ENCODE results near the gene LAMB3. TPM values are rescaled to one million over a fixed set of nuclear protein-coding genes. Genes with fewer than 3 reads are reported as not detected.

Gene LAMB3
- total RNA-seq, 3 donors from 2014 or later (not counting 1 experiment from before 2014, with no cell fraction given): 1.2 to 2.3 (median 1.4) TPM

DNA sequence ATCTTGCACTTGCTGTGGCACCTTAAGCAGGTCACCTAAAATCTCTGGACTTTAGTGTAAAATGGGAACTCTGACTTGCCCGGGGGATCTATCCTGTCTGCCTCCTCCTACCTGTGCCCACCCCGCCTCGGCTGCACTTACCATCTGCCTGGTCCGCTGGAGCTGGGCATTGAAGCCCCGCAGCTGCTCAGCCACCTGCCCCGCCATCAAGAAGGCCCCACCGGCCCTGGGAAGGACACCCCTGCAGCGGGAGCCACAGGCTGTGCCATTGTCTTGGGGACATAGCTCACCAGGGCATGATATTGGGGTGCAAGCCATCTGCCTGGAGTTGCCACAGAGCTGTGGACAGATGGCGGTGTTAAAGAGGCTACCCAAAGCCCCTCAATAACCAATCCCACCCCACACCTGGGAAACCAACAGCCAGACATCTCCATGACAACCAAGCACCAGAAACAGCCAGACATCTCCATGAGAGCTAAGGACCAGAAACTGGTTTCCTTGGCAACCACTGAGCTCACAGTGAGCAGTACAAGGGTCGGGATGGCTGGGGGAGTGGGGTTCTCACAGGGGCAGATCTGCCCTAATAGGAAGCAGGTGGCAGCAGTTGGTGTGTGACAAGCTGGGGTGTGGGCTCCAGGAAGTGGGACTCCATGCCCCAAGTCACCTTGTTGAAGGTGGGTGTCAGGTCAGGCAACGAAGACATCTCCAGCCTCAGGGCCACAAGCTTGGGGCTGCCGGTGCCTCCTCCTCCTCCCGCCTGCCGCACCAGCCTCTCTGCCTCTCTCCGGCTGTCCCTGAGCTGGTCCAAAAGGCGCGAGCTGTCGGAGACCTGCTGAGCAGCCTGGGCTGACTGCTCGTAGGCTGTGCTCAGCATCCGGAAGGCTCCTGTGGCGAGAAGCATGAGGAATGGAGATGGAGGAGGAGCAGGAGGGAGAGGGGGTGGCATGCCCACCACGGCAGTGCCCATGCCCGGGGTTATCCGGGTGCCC is 29.1 kb downstream of the LAMB3 start:
- H3K27ac ChIP-seq (ENCODE audit: low read length): no peak overlapping the region
- TF ChIP-seq CTCF (IDR thresholded peaks at IDR 0.05): no peak
- peaks cover 10% of the 10 kb centered on the region for H3K4me1 ChIP-seq (ENCODE audit: control insufficient read depth, insufficient read depth, low read length)
- no peak overlapping the region for H3K4me3 ChIP-seq (ENCODE audit: low read length)
- no peaks in the 10 kb centered on the region for H3K36me3 Mint-ChIP-seq
- no peaks in the 10 kb centered on the region for H3K9me3 ChIP-seq (ENCODE audit: control insufficient read depth, insufficient read depth, low read length)
- intact Hi-C loops (cut with micrococcal nuclease): no loop called here
- no peaks in the 10 kb centered on the region for H3K9me3 Mint-ChIP-seq
- H3K4me3 Mint-ChIP-seq: no peak overlapping the region
- H3K27me3 Mint-ChIP-seq (ENCODE audit: low read depth in 2 of 2): peaks cover 0 to 3% of the 10 kb centered on the region in 2 donors
- peaks cover 5 to 8% of the 10 kb centered on the region in 2 donors for H3K4me1 Mint-ChIP-seq
- no peak overlapping the region for H3K27ac Mint-ChIP-seq
- H3K36me3 ChIP-seq (ENCODE audit: control insufficient read depth, insufficient read depth, low read length): no peaks in the 10 kb centered on the region
- ATAC-seq (no peak), DNase-seq (no peak)
- 91% methylated on average over 24 of the region's 24 CpGs for WGBS (ENCODE audit: insufficient coverage)
- H3K27me3 ChIP-seq (ENCODE audit: control insufficient read depth, insufficient read depth, low read length): no peaks in the 10 kb centered on the region

- H3K4me1 Mint-ChIP-seq: peaks cover 5 to 8% of the 10 kb centered on the region in 2 donors
Observed at GRCh38 chr1:209621741-209622655, 30.2 kb downstream of the LAMB3 start.

DNA sequence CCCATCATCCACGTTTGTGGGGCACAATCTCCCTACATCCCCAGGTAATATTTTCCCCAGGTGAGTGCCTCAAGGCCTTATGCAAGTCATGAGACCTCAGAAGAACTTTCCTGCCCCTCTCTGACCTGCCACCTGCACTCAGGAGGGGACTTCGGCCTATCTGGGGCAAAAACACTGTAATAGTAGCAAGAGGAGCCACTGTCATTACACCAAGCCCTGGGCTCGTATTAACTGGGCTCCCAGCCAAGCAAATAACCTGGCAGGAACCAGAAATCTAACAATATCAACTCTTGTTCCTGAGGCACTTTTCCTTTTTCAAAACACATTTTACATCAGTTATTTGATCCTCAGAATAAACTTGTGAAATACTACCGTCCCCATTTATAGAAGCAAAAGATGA is 30.9 kb downstream of the LAMB3 start:
- 66% methylated on average over 4 of the region's 4 CpGs for WGBS (ENCODE audit: insufficient coverage)

More at GRCh38 chr1:209621741-209622655, 30.2 kb downstream of the LAMB3 start:
- ATAC-seq (no peak), DNase-seq (no peak)
- TF ChIP-seq CTCF (IDR thresholded peaks at IDR 0.05): no peak
- Mint-ChIP-seq H3K27ac (no peak overlapping the region), H3K9me3 (no peaks in the 10 kb centered on the region), H3K36me3 (no peaks in the 10 kb centered on the region), H3K27me3 (ENCODE audit: low read depth in 2 of 2) (peaks cover 0 to 3% of the 10 kb centered on the region in 2 donors), H3K4me3 (no peak overlapping the region)
- H3K27ac ChIP-seq (ENCODE audit: low read length): no peak overlapping the region
- H3K36me3 ChIP-seq (ENCODE audit: control insufficient read depth, insufficient read depth, low read length): no peaks in the 10 kb centered on the region
- H3K27me3 ChIP-seq (ENCODE audit: control insufficient read depth, insufficient read depth, low read length): no peaks in the 10 kb centered on the region
- H3K9me3 ChIP-seq (ENCODE audit: control insufficient read depth, insufficient read depth, low read length): no peaks in the 10 kb centered on the region
- intact Hi-C loops (cut with micrococcal nuclease): no loop called here
- WGBS (ENCODE audit: insufficient coverage): 89% methylated on average over 11 of the region's 11 CpGs
- H3K4me3 ChIP-seq (ENCODE audit: low read length): no peak overlapping the region
- H3K4me1 ChIP-seq (ENCODE audit: control insufficient read depth, insufficient read depth, low read length): peaks cover 3% of the 10 kb centered on the region

More for the DNA sequence above, 30.9 kb downstream of the LAMB3 start:
- no peaks in the 10 kb centered on the region for H3K9me3 Mint-ChIP-seq
- H3K4me1 ChIP-seq (ENCODE audit: control insufficient read depth, insufficient read depth, low read length): peaks cover 3% of the 10 kb centered on the region
- H3K9me3 ChIP-seq (ENCODE audit: control insufficient read depth, insufficient read depth, low read length): no peaks in the 10 kb centered on the region
- H3K36me3 Mint-ChIP-seq: no peaks in the 10 kb centered on the region
- TF ChIP-seq CTCF (IDR thresholded peaks at IDR 0.05): no peak
- H3K27ac ChIP-seq (ENCODE audit: low read length): no peak overlapping the region
- DNase-seq (no peak), ATAC-seq (no peak)
- peaks cover 0 to 3% of the 10 kb centered on the region in 2 donors for H3K27me3 Mint-ChIP-seq (ENCODE audit: low read depth in 2 of 2)
- no peak overlapping the region for H3K27ac Mint-ChIP-seq
- H3K4me1 Mint-ChIP-seq: peaks cover 5 to 8% of the 10 kb centered on the region in 2 donors
- H3K27me3 ChIP-seq (ENCODE audit: control insufficient read depth, insufficient read depth, low read length): no peaks in the 10 kb centered on the region
- intact Hi-C loops (cut with micrococcal nuclease): no loop called here
- no peaks in the 10 kb centered on the region for H3K36me3 ChIP-seq (ENCODE audit: control insufficient read depth, insufficient read depth, low read length)
- H3K4me3 ChIP-seq (ENCODE audit: low read length): no peak overlapping the region
- no peak overlapping the region for H3K4me3 Mint-ChIP-seq
